Neural cell (in vitro differentiated cells): ENCODE data around the gene TBX15. TPM values are rescaled to one million over a fixed set of nuclear protein-coding genes. Genes with fewer than 3 reads are reported as not detected.

Source experiments
- H2AFZ ChIP-seq: fragments of 200-600, 300-800 bp; sonication (generic), shearing (Covaris generic); 2 replicates; pipeline ENCODE4 v1.6.0; 2014; ENCODE audit warnings: low read depth, mild to moderate bottlenecking, antibody characterized with exemption, low read length, moderate library complexity
- H3F3A ChIP-seq: fragments of 200-600 bp; shearing (Covaris generic); 2 replicates; pipeline ENCODE4 v1.6.1; 2016; ENCODE audit warnings: mild to moderate bottlenecking, moderate library complexity, mixed read lengths, antibody characterized with exemption, low read length; ENCODE audit not compliant: insufficient read depth, poor library complexity, severe bottlenecking
- H3K27ac ChIP-seq: fragments of 200-600, 300-800 bp; sonication (generic), shearing (Covaris generic); 2 replicates; pipeline ENCODE4 v1.5.1; 2014; ENCODE audit warnings: mild to moderate bottlenecking, low read length, moderate library complexity
- H3K27me3 ChIP-seq: fragments of 300-800, 200-600 bp; sonication (generic), shearing (Covaris generic); 2 replicates; pipeline ENCODE4 v1.6.0; 2014; ENCODE audit warnings: mild to moderate bottlenecking, low read depth, low read length, moderate library complexity; ENCODE audit not compliant: insufficient read depth
- H3K36me3 ChIP-seq: fragments of 300-800, 200-600 bp; sonication (generic), shearing (Covaris generic); 2 replicates; pipeline ENCODE4 v1.5.1; 2014; ENCODE audit warnings: mild to moderate bottlenecking, antibody characterized with exemption, low read length, moderate library complexity; ENCODE audit not compliant: insufficient read depth
- H3K4me2 ChIP-seq: fragments of 300-800, 200-600 bp; sonication (generic), shearing (Covaris generic); 2 replicates; pipeline ENCODE4 v1.6.0; 2014; ENCODE audit warnings: mild to moderate bottlenecking, low read length
- H3K4me3 ChIP-seq: fragments of 300-800, 200-600 bp; sonication (generic), shearing (Covaris generic); 2 replicates; pipeline ENCODE4 v1.5.1; 2014; ENCODE audit warnings: mild to moderate bottlenecking, low read length, moderate library complexity
- H3K79me2 ChIP-seq: fragments of 200-600 bp; shearing (Covaris generic); replicated peaks from 2 replicates; pipeline ENCODE4 v1.6.0; 2014; ENCODE audit warnings: mild to moderate bottlenecking, low read length, moderate library complexity; ENCODE audit not compliant: insufficient read depth
- H3K9ac ChIP-seq: fragments of 300-800, 200-600 bp; sonication (generic), shearing (Covaris generic); 2 replicates; pipeline ENCODE4 v1.6.1; 2016; ENCODE audit warnings: mild to moderate bottlenecking, low read length, mixed read lengths
- H3K9me2 ChIP-seq: fragments of 200-600 bp; shearing (Covaris generic); 2 replicates; pipeline ENCODE4 v1.6.1; 2016; ENCODE audit warnings: mild to moderate bottlenecking, low read length, mixed read lengths; ENCODE audit not compliant: insufficient read depth
- H3K9me3 ChIP-seq: fragments of 200-600, 300-800 bp; sonication (generic), shearing (Covaris generic); 2 replicates; pipeline ENCODE4 v1.6.1; 2016; ENCODE audit warnings: mild to moderate bottlenecking, mixed run types, low read length, moderate library complexity, mixed read lengths
- H4K20me1 ChIP-seq: fragments of 200-600 bp; shearing (Covaris generic); 2 replicates; pipeline ENCODE4 v1.6.1; 2016; ENCODE audit warnings: mild to moderate bottlenecking, mixed run types; ENCODE audit not compliant: insufficient read depth
- EP300 ChIP-seq: fragments of 450-650 bp; conservative IDR thresholded peaks from 2 replicates; pipeline ENCODE4 v1.6.1; 2014; ENCODE audit warnings: antibody characterized with exemption, mild to moderate bottlenecking, moderate library complexity; ENCODE audit not compliant: poor library complexity, severe bottlenecking
- EZH2 ChIP-seq: fragments of 200-600, 300-800 bp; shearing (Covaris generic), sonication (generic); IDR thresholded peaks from 2 replicates; pipeline ENCODE4 v1.6.1; 2014; ENCODE audit warnings: antibody characterized with exemption, low read length, borderline replicate concordance, mild to moderate bottlenecking; ENCODE audit not compliant: insufficient read depth, poor library complexity, severe bottlenecking
- MXI1 ChIP-seq: fragments of 450-650 bp; conservative IDR thresholded peaks from 2 replicates; pipeline ENCODE4 v1.6.1; 2014; ENCODE audit warnings: antibody characterized with exemption, mild to moderate bottlenecking; ENCODE audit not compliant: poor library complexity, severe bottlenecking
- POLR2AphosphoS5 ChIP-seq: IDR thresholded peaks from 2 replicates; pipeline ENCODE4 v1.6.1; 2012
- RAD21 ChIP-seq: fragments of 450-650 bp; conservative IDR thresholded peaks from 2 replicates; pipeline ENCODE4 v1.6.1; 2014; ENCODE audit warnings: antibody characterized with exemption, mild to moderate bottlenecking, moderate library complexity
- SMC3 ChIP-seq: fragments of 450-650 bp; conservative IDR thresholded peaks from 2 replicates; pipeline ENCODE4 v1.6.1; 2014; ENCODE audit warnings: antibody characterized with exemption, mild to moderate bottlenecking, moderate library complexity; ENCODE audit not compliant: poor library complexity
- TAF1 ChIP-seq: IDR thresholded peaks from 2 replicates; pipeline ENCODE4 v1.6.1; 2012; ENCODE audit warnings: low read depth
- polyA plus RNA-seq: library from polyadenylated mRNA; depleted of rRNA; stranded (reverse); fragments of >200 nt; gene quantifications from 2 replicates; pipeline ENCODE4 v1.2.3, GENCODE V29; 2014
- TF ChIP-seq, protein P1 (sequence below): IDR thresholded peaks from 2 replicates; pipeline ENCODE4 v1.6.1; 2012; ENCODE audit warnings: borderline replicate concordance
- TF ChIP-seq, protein P2 (sequence below): fragments of 450-650 bp; IDR thresholded peaks from 2 replicates; pipeline ENCODE4 v1.5.1; 2014; ENCODE audit warnings: antibody characterized with exemption, mild to moderate bottlenecking, moderate library complexity; ENCODE audit not compliant: poor library complexity, severe bottlenecking

The TBX15 gene
- polyA plus RNA-seq, 1 donor from 2014 or later: 0.10 TPM

GRCh38 chr1:119032986-119033385 lies 44.8 kb upstream of the TBX15 start:
- Histone ChIP-seq H2AFZ (no peak overlapping the region), H3K9ac (no peak overlapping the region), H3K9me2 (no peaks in the 10 kb centered on the region), H3K27ac (no peak overlapping the region), H3K27me3 (no peaks in the 10 kb centered on the region), H3K4me2 (no peak overlapping the region), H3K79me2 (no peaks in the 10 kb centered on the region), H3K4me3 (no peak overlapping the region), H3F3A (no peaks in the 10 kb centered on the region), H3K36me3 (no peaks in the 10 kb centered on the region), H3K9me3 (no peaks in the 10 kb centered on the region), H4K20me1 (no peaks in the 10 kb centered on the region)
- TF ChIP-seq MXI1 (no peak), POLR2AphosphoS5 (no peak), EP300 (no peak), EZH2 (no peak), TAF1 (no peak), SMC3 (no peak), RAD21 (no peak)
- TF ChIP-seq, protein P1, sequence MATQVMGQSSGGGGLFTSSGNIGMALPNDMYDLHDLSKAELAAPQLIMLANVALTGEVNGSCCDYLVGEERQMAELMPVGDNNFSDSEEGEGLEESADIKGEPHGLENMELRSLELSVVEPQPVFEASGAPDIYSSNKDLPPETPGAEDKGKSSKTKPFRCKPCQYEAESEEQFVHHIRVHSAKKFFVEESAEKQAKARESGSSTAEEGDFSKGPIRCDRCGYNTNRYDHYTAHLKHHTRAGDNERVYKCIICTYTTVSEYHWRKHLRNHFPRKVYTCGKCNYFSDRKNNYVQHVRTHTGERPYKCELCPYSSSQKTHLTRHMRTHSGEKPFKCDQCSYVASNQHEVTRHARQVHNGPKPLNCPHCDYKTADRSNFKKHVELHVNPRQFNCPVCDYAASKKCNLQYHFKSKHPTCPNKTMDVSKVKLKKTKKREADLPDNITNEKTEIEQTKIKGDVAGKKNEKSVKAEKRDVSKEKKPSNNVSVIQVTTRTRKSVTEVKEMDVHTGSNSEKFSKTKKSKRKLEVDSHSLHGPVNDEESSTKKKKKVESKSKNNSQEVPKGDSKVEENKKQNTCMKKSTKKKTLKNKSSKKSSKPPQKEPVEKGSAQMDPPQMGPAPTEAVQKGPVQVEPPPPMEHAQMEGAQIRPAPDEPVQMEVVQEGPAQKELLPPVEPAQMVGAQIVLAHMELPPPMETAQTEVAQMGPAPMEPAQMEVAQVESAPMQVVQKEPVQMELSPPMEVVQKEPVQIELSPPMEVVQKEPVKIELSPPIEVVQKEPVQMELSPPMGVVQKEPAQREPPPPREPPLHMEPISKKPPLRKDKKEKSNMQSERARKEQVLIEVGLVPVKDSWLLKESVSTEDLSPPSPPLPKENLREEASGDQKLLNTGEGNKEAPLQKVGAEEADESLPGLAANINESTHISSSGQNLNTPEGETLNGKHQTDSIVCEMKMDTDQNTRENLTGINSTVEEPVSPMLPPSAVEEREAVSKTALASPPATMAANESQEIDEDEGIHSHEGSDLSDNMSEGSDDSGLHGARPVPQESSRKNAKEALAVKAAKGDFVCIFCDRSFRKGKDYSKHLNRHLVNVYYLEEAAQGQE: no peak
- TF ChIP-seq, protein P2, sequence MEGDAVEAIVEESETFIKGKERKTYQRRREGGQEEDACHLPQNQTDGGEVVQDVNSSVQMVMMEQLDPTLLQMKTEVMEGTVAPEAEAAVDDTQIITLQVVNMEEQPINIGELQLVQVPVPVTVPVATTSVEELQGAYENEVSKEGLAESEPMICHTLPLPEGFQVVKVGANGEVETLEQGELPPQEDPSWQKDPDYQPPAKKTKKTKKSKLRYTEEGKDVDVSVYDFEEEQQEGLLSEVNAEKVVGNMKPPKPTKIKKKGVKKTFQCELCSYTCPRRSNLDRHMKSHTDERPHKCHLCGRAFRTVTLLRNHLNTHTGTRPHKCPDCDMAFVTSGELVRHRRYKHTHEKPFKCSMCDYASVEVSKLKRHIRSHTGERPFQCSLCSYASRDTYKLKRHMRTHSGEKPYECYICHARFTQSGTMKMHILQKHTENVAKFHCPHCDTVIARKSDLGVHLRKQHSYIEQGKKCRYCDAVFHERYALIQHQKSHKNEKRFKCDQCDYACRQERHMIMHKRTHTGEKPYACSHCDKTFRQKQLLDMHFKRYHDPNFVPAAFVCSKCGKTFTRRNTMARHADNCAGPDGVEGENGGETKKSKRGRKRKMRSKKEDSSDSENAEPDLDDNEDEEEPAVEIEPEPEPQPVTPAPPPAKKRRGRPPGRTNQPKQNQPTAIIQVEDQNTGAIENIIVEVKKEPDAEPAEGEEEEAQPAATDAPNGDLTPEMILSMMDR: no peak

- Histone ChIP-seq H3K4me2 (no peak overlapping the region), H2AFZ (no peak overlapping the region), H3K9me2 (no peaks in the 10 kb centered on the region), H3K79me2 (no peaks in the 10 kb centered on the region), H3K9ac (no peak overlapping the region), H3K27ac (no peak overlapping the region), H3K27me3 (no peaks in the 10 kb centered on the region), H3K9me3 (no peaks in the 10 kb centered on the region), H4K20me1 (no peaks in the 10 kb centered on the region), H3K4me3 (no peak overlapping the region), H3K36me3 (no peaks in the 10 kb centered on the region), H3F3A (no peaks in the 10 kb centered on the region)
- TF ChIP-seq TAF1 (no peak), MXI1 (no peak), SMC3 (no peak), RAD21 (no peak), EP300 (no peak), POLR2AphosphoS5 (no peak), EZH2 (no peak)
- TF ChIP-seq, protein P2: no peak
- TF ChIP-seq, protein P1: no peak
Observed at GRCh38 chr1:119027759-119028158, 39.6 kb upstream of the TBX15 start.
